SK-MEL-5 (cell line): Measurements from ENCODE around the gene DCTD. TPM values are rescaled to one million over a fixed set of nuclear protein-coding genes. Genes with fewer than 3 reads are reported as not detected.

Source experiments
- DNase-seq: peaks from one replicate; pipeline ENCODE4 v3.0.0-alpha.2; 2016; ENCODE audit warnings: low read depth, low spot score
- in situ Hi-C: cut with HindIII; loops from 2 replicates; pipeline ENCODE4 v1.10.0; 2016; ENCODE audit warnings: low sequenced_read_pairs, high pct_unique_total_duplicates, low pct_unique_long_range_greater_than_20kb
- total RNA-seq: library from RNA; depleted of rRNA; stranded (reverse); fragments of >200 nt; shearing (Covaris generic); gene quantifications from 2 replicates; pipeline ENCODE4 v1.2.3, GENCODE V29; 2014

DCTD gene
- total RNA-seq, 1 experiment from 2014 or later, result 82.2 TPM

DNA sequence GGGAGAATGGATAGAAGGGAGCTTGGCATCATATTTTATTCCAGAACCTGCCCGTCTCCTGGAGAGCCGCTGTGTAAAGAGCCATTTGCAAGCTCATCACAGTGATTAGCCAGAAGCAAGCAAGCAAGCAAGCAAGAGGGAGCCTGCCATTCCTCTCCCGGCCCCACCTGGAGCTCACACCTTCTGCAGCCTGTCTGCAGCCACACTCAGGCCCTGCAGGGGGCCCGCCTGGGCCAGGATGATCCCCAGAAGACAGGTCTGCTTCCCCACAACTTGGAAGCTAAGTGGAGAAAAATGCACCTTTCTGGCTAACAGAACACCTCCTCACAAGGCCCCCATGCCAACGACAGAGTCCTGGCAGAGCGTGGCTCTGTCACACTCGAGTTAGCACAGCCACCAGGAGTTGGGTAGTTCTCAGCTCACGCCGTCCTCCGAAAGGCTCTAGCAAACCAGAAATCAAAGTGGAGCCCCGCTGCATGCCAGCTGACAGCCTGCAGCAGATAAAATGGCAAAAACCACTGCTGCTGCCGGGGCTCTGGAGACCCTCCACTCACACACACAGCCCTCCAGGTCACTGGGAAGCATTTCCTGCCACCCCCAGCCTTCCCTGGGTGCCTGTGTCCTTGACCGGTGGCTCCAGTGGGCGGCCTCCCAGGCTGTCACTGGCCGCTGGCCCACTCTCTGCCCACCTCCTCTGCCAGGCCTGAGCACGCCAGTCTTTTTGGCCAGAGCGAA lies 54.9 kb downstream of the DCTD start:
- in situ Hi-C loops, result no loop called here
- DNase-seq, result no peak

DNA sequence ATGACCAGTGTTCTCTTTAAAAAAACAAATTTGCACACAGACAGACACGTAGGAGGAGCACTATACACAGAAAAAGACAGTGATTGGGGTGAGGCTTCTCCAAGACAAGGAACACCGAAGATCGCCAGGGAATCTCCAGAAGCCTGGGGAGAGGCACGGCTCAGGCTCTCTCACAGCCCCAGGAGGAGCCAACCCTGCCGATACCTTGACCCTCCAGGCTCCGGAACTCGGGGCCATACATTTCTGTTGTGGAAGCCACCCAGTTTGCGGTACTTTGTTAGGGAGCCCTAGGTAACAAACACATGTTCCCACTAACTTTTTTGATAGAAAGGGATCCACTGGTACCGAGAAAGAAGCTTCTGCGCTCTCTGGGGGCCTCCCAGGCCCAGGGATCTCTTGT lies 55.8 kb downstream of the DCTD start:
- in situ Hi-C loops, result no loop called here
- no peak for DNase-seq

DNA sequence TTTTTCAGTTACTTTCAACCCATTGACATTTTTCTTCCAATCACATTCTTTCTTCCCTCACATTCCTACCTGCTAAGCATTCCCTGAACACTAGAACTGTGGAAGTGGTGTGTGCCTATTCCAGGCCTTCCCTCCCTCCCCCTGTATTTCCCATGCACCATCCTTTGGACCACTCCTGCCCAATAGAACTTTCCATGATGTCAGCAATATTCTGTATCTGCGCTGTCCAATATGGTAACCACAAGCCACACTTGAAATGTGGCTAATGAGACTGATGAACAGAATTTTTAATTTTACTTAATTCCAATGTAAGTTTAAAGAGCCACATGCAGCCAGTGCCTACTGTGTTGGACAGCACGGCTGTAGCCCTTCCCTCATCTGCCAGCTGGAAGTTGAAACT lies 57.5 kb downstream of the DCTD start:
- DNase-seq, result no peak
- in situ Hi-C loops, result no loop called here

DNA sequence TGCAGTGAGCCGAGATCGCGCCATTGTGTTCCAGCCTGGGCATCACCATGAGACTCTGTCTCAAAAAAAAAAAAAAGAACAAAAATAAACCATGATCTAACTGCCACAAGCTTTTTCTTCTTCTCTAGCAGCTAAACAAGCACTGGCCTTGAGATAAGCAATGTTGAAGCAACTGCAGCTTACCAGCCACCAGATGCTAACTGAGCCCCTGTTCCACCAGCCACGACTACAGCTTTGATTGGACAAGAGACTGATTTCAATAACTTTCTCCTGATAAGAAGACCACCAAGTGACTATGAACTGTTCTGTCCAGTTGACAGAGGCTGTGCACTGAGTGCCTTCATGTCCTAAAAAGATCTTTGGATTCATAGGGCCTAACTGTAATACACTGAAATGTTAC lies 58.5 kb downstream of the DCTD start:
- no peak for DNase-seq
- in situ Hi-C loops, result no loop called here

DNA sequence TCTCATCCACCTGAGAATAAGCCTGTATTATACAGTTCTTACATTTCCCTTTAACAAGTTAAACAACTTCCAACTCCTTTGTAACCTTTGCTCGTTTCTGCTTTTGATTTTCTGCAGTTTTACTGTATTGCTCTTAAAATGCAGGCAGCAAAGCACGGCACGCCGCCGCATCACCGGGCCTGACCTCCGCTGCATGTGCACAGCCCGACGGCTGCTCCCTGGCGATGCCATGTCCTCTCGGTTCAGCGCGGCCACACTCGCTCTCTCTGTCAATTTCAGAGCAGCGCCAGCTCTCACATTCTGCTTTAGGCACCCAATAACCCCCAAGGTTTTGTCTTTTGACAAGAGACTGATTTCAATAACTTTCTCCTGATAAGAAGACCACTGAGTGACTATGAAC lies 60.3 kb downstream of the DCTD start:
- DNase-seq, result no peak
- in situ Hi-C loops, result no loop called here

DNA sequence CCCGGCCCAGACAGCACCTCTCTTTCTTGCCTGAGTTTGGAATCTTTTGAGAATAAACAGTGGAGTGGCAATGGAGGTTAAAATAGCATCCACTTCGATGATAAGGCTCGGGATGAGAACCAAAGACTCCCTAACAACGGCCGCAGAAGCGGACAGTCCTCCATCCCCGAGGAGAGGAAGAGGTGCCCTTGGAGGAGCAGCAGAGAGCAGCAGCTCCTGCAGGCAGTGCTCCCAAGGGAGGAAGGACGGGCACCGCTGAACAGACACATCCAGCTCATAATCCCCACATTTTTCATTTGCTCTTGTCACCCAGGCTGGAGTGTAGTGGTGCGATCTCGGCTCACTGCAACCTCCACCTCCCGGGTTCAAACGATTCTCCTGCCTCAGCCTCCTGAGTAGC lies 61.3 kb downstream of the DCTD start:
- no peak for DNase-seq
- in situ Hi-C loops, result no loop called here

DNA sequence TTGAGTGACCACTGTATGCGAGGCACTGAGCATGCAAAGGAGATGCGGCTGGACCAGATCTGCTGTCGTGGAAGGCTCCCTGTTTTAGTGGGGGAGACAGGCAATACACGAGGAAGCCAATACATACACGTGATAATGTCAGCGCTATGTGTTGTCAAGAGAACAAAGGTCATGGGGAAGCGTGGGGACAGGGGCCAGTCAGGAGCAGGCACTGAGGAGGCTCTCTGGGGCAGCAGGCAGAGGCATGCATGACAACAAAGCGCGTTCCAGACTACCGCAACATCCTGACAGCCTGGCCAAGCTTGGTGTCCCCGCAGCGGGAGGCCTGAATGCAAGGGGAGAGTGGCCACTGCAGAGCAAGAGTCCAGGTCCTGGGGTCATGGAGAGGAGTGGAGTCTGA lies 61.9 kb downstream of the DCTD start:
- in situ Hi-C loops, result no loop called here
- DNase-seq, result no peak

DNA sequence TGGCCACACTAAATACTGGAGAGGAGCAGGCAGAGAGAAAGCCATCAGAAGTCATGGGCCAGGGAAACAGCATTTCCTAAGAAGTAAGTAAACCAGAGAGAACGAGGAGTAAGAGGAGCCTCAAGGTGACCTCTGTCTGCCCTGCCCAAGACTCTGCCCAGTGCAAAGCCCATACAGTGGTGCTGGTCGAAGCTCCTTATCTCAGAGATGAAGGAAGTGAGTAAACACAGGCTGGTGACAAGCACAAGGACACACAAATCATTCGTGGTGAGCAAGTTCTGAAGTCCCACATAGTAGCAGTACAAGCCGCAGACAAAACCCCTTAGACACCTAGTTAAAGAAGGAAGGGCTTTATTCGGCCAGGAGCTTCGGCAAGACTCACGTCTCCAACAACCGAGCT lies 62.7 kb downstream of the DCTD start:
- DNase-seq, result no peak
- in situ Hi-C loops, result no loop called here

DNA sequence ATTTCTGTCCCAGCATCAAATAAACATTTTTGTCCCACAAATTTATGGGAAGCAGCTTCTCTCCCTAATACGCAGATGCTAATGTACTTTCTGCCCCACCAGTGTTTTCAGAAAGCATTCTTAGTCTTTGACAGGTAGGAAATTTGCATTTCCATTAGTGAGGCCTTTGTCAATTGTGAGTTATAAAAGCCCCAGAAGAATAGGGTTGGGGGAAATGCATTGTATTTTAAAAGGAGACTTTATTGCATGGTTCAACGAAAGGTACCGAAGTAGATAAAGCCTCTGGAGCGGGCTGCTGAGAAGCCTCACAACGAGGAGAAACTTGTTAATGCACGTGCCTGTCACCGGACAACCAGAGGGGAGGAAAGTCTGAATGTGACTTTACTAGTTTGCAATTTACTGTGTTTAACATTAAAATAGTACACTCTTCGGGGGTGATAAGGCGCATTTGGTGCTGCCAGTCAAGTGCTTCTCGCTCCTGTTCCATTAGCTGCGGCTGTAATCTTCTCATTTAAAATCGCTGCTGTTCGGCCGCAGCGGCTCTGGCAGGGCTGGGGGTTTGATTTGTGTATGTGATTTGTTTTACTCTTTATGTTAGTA lies 63.4 kb downstream of the DCTD start:
- in situ Hi-C loops, result no loop called here
- no peak for DNase-seq

DNA sequence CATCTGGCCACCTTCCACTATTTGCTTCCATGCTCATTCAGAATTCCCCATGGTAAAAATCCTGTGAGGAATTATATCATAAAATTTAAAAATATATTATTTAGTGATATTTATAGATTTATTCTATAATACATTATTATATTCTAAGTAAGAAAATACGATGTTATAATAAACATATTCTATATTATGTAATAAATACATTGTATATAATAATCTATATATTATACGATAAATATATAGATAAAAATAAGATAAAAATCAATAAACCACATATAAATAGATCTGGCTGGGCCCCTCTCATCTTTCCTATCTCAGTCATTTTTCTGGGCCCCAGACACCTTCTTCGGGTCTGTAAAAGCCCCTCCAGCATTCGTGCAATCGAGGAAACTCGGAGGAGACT lies 68.5 kb downstream of the DCTD start:
- in situ Hi-C loops, result no loop called here
- DNase-seq, result no peak

DNA sequence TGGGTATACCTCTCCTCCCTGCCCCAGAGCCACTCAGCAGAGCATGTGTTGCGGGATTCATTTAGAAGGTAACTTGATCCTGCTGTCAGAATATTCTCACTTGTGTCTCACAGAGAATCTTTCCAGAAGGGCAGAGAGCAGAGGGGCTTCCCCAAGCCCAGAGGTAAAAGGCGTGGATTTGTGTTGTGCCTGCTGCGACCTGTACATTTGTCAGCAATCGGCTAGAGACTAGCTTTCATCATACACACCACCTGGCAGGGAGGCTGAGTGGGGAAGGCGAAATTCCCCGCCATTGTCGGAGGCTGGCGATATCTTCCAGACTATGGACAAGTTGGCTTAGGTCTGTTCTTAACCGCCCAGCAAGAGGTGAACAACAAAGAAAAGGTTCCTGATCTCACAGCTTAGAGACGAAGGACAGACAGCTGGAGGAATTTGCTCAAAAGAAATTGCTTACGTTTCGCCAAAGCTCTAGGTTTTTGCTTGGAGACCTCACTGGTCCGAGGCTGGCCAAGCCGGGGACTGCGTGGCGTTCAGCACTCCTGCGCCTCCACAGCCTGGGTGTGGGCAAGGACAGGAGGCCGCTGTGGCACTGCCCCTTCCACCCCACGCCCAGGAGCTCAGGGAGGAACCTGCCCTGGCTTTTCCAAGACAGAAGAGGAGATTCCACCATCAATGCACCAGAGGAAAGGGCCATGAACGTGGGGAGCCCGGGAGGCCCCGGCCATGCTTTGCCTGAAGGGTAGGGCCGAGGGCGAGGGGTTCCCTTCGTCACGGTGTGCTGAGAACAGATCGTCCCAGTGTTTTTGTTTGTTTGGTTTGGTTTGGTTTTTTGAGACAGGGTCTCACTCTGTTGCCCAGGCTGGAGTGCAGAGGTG lies 69.4 kb downstream of the DCTD start:
- no peak for DNase-seq
- in situ Hi-C loops, result no loop called here

DNA sequence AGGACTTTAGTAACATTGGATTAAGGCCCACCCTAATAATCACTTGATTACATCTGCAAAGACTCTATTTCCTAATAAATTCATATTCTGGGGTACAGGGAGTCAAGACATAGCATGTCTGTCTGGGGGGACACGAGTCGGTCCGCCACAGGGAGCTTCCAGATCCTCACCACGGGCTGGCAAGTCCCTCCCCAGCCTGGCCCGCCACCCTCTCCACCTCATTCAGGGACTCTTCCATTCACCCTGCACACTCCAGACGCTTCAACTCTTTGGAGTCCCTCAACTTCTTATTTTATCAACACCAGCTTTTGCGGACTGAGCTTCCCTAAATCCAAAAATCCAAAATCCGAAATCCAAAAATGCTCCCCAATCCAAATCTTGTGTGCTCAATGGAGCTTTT lies 71.2 kb downstream of the DCTD start:
- no peak for DNase-seq
- in situ Hi-C loops, result no loop called here

DNA sequence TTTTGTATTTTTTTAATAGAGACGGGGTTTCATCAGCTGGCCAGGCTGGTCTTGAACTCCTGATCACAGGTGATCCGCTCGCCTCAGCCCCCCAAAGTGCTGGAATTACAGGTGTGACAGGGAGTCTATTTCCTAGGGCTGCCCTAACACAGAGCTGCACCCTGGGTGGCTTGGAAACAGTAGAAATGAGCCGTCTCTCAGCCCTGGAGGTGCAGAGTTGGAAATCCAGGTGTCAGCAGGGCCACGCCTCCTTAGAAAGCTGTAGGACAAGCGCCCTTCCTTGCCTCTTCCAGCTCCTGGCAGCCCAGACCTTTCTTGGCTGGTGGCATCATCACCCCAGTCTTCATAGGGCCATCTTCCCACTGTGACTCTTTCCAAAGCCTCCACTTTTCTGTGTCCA lies 71.6 kb downstream of the DCTD start:
- in situ Hi-C loops, result no loop called here
- no peak for DNase-seq

DNA sequence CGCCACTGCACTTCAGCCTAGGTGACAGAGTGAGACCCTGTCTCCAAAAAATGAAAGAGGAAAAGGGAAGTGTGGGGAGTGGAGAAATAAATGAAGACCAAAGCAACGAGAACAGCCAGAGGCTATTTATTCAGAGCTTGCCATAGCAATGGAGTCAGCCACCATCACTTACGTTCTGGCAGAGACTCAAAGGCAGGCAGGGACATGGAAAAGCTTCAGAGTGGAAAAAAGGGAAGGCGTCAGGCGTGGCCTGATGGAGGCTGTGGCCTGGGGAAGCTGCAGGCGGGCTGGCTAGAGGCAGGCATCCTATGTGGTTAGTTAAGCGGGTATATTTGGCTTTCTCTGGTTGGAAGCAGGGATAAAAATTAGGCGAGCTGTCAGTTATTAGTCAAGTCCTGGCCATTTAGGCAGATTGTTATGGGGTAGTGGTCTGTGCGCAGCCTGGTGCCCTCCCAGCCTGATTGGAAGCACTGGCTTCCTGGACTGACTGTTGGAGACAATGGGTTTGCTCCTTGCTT lies 73.3 kb downstream of the DCTD start:
- in situ Hi-C loops, result no loop called here

DNA sequence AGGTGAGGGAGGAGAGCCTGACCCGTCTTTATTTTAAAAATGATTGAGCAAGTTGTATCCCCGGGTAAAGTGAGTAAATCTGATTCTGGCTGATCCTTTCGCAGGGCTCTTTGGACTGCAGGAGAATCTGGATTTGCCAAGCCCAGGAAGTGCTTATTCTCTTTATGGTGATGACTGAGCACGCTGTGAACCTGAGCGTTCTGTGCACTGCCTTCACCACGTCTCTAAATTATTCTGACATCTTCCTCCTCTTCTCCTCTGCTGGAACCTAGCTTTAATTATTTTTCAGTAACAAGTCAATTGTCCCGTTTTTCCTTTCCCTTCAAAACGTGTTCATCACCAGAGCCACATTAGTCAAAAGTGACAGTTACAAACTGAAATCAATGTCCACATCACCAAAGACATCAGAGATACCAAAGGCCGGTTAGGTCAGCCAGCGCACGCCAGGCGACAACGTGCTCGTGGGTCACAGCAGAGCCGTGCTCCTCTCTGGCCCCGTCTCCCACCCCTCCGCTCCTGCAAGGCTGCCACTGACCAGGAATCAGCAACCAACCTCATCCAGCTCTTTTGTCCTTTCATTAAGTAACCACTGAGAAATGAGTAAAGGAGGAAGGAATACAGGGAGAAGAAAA lies 74.3 kb downstream of the DCTD start:
- in situ Hi-C loops, result no loop called here
- DNase-seq, result no peak

More for the DNA sequence above, 73.3 kb downstream of the DCTD start:
- DNase-seq, result no peak

DNA sequence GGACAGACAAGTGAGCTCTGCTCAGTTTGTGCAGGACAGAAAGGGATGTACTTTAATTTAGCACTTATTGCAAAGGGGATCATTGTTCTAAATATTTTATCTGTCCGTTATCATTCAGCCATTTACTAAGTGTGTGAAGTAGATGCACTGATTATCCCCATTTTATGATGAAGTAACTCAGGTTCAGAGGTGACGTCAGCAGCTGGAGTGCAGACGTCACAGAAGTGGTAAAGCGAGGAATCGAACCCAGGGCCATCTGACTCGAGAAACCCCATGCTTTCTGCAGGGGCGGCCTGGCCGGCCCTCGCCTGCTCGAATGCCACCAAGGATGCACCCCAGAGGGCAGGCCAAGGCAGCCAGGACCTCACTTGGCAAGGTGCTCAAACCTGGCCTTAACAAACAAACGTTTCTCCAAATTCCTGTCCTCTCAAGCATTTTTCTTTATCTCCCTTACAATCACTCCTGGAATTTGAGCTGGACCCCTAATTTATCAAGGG lies 75.0 kb downstream of the DCTD start:
- no peak for DNase-seq
- in situ Hi-C loops, result no loop called here

DNA sequence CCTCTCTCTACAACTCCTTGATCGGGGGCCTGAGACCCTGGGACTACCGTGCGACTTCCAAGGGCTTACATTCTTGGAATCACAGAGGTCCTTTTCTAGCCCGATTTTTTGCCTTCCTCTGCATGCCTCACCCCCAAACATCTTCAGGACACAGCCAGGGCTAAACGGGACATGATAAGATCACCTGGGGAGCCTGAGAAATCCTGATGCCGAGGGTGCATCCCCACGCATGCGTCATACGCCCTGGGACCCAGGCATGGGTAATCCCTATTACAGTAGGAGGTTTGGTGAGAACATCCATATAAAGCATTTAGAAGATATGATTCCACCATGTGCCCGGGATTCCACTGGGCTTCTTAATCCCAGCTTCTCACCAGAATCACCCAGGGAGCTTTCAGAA lies 77.1 kb downstream of the DCTD start:
- no peak for DNase-seq
- in situ Hi-C loops, result no loop called here
